Transverse colon (tissue), 4 donors: ENCODE data around the gene PEX11A. TPM values are rescaled to one million over a fixed set of nuclear protein-coding genes. Genes with fewer than 3 reads are reported as not detected.

Source experiments
- DNase-seq: peaks from one replicate; pipeline ENCODE4 v3.0.0-alpha.2; 2019
- H3K27ac ChIP-seq, 4 donors: fragments of 200-600 bp; sonication (generic); 2 replicates each; pipeline ENCODE4 v1.5.1; 2016 to 2018; ENCODE audit warnings: inconsistent platforms in 4 of 4
- H3K27me3 ChIP-seq: fragments of 200-600 bp; sonication (generic); 2 replicates; pipeline ENCODE4 v1.5.1; 2017; ENCODE audit warnings: inconsistent platforms
- H3K36me3 ChIP-seq, 4 donors: fragments of 200-600 bp; sonication (generic); 2 replicates each; pipeline ENCODE4 v1.5.1; 2017 to 2019; ENCODE audit warnings: inconsistent platforms in 4 of 4
- H3K4me1 ChIP-seq, 4 donors: fragments of 200-600 bp; sonication (generic); 2 replicates each; pipeline ENCODE4 v1.5.1; 2017 to 2020; ENCODE audit warnings: inconsistent platforms in 4 of 4
- H3K4me3 ChIP-seq, 4 donors: fragments of 200-600 bp; sonication (generic); 1 replicate in 1 of 4; 2 replicates in 3 of 4; pipeline versions ENCODE4 v1.5.1 to v1.6.1; 2017 to 2019; ENCODE audit warnings: inconsistent platforms in 4 of 4
- H3K9me3 ChIP-seq, 2 donors: fragments of 200-600 bp; sonication (generic); 2 replicates each; pipeline ENCODE4 v1.5.1; 2017 to 2019; ENCODE audit warnings: inconsistent platforms in 2 of 2
- EP300 ChIP-seq: sonication (generic); formaldehyde crosslinking; IDR thresholded peaks from one replicate; pipeline ENCODE4 v1.6.1; 2017; ENCODE audit warnings: antibody characterized with exemption, low read depth
- POLR2A ChIP-seq: fragments of 450-650 bp; IDR thresholded peaks from one replicate; pipeline ENCODE4 v1.6.1; 2016; ENCODE audit warnings: antibody characterized with exemption, mild to moderate bottlenecking, moderate library complexity
- POLR2AphosphoS5 ChIP-seq, 3 donors: sonication (generic); formaldehyde crosslinking; IDR thresholded peaks; one replicate each; pipeline ENCODE4 v1.6.1; 2016; ENCODE audit warnings: antibody characterized with exemption in 3 of 3
- WGBS, 2 donors: methylation state at CpG; one replicate each; pipeline ENCODE4 v1.1.5; 2018; ENCODE audit warnings: low coverage in 1 of 2; 5-methylcytosine and 5-hydroxymethylcytosine counted together
- in situ Hi-C, 4 donors: fragments of 200-750 bp; cut with MboI; loops; one replicate each; pipeline versions ENCODE4 v1.15.0 to v1.15.1; 2017; ENCODE audit warnings: low sequenced_read_pairs in 3 of 4, low pct_ligation_motif_present in 1 of 4, low pct_unique_long_range_greater_than_20kb in 1 of 4
- intact Hi-C: fragments of 100-400 bp; cut with DNase I; formaldehyde crosslinking; loops from one replicate; pipeline ENCODE4 v1.15.1; 2023; ENCODE audit warnings: low total_unique reads
- total RNA-seq, 4 donors: library from RNA; depleted of rRNA; stranded (reverse); fragments of >200 nt; gene quantifications; one replicate each; pipeline ENCODE4 v1.1.0, GENCODE V29; 2016
- TF ChIP-seq, protein P1 (sequence below), 5 experiments: fragments of 200-600 bp in 3 of 5; fragments of 450-650 bp in 2 of 5; sonication (generic) in 3 of 5; IDR thresholded peaks; 1 replicate in 2 of 5; 2 replicates in 3 of 5; pipeline ENCODE4 v1.5.1; 2016 to 2017; ENCODE audit warnings: antibody characterized with exemption in 5 of 5, inconsistent platforms in 3 of 5, mild to moderate bottlenecking in 2 of 5, moderate library complexity in 1 of 5

Gene PEX11A
- total RNA-seq, 4 donors from 2014 or later = 6.8 to 113 (median 40.6) TPM

DNA sequence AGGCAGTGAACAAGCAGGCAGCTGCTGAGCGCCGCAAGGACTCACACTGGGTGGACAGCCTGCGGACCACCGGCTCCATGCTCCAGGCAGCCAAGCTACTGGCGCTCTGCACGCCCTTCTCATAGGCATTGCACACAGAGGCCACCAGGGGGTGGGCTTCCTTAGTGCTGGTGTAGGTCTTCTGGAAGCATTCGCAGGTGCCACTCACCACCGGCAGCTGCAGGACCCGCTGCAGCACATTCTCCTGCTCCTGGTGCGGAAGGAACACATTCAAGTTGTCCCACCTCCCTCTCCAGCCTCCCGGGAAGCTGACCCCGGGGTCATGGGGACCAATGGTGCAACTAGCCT lies 17.4 kb downstream of the PEX11A start:
- H3K27ac ChIP-seq = no peak overlapping the region
- no peaks in the 10 kb centered on the region for H3K9me3 ChIP-seq
- no peak for DNase-seq
- TF ChIP-seq POLR2AphosphoS5 (IDR thresholded peaks at IDR 0.05) = no peak
- TF ChIP-seq EP300 = no peak
- no peak for TF ChIP-seq POLR2A
- TF ChIP-seq, protein P1, sequence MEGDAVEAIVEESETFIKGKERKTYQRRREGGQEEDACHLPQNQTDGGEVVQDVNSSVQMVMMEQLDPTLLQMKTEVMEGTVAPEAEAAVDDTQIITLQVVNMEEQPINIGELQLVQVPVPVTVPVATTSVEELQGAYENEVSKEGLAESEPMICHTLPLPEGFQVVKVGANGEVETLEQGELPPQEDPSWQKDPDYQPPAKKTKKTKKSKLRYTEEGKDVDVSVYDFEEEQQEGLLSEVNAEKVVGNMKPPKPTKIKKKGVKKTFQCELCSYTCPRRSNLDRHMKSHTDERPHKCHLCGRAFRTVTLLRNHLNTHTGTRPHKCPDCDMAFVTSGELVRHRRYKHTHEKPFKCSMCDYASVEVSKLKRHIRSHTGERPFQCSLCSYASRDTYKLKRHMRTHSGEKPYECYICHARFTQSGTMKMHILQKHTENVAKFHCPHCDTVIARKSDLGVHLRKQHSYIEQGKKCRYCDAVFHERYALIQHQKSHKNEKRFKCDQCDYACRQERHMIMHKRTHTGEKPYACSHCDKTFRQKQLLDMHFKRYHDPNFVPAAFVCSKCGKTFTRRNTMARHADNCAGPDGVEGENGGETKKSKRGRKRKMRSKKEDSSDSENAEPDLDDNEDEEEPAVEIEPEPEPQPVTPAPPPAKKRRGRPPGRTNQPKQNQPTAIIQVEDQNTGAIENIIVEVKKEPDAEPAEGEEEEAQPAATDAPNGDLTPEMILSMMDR (IDR thresholded peaks at IDR 0.05) = peak in 3 of 5 experiments; percentile 26 to 29 (median 29)
- H3K4me1 ChIP-seq = no peaks in the 10 kb centered on the region
- no peaks in the 10 kb centered on the region for H3K27me3 ChIP-seq
- intact Hi-C loops (no loop called here), in situ Hi-C loops (no loop called here)
- 72 to 82% methylated on average over 2 to 12 of the region's 12 CpGs for WGBS, 2 donors
- no peak overlapping the region for H3K4me3 ChIP-seq
- H3K36me3 ChIP-seq = no peaks in the 10 kb centered on the region

DNA sequence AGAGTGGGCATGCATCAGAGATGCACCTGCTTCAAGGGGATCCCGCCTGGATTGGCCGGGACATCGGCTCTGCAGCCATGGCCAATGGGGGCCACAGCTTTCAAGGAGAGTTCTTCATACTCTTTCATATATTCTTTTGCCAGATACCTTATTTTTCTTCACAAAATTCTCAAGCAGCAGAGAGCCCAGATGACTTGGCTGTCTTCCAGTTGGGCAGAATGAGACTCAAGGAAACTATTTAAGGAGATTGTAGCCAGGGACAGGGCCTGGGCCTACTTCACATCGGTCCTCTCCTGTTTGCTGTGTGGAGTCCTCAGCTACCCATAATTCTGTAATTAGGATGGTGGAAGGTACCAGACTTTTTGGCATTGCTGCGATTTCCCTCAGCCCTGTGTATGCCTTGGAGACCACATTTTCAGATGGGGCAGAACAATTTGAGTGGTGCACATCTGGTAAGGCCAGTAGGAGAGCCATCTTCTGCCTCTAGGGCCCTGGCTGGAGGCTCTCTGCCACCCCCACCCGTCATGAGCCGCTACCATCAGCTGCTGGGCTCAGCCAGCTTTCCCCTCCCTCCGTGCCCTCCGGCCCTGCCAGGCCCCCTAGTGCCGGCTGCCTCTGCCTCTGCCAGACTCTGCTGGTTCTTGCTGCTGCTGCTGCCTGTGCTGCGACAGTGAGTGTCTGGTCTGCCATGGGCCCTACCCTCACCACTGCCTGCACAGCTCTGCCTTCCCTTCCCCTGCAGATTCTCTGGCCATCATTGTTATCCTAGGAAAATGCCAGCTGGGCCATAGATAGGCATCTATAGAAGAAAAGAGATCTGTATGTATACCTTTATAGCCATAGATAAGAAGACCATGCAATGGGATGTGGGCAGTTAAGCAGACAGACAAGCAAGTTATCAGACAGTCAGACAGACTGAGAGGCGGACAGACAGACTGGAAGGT lies 18.1 kb downstream of the PEX11A start:
- in situ Hi-C loops (no loop called here), intact Hi-C loops (no loop called here)
- DNase-seq = no peak
- TF ChIP-seq, protein P1 (IDR thresholded peaks at IDR 0.05) = no peak
- TF ChIP-seq POLR2A = no peak
- TF ChIP-seq EP300 = no peak
- no peak for TF ChIP-seq POLR2AphosphoS5 (IDR thresholded peaks at IDR 0.05)
- Histone ChIP-seq H3K9me3 (no peaks in the 10 kb centered on the region), H3K4me3 (no peak overlapping the region), H3K36me3 (no peaks in the 10 kb centered on the region), H3K27ac (no peak overlapping the region), H3K27me3 (no peaks in the 10 kb centered on the region), H3K4me1 (no peaks in the 10 kb centered on the region)
- WGBS, 2 donors = 92% methylated on average over 3 to 11 of the region's 12 CpGs

DNA sequence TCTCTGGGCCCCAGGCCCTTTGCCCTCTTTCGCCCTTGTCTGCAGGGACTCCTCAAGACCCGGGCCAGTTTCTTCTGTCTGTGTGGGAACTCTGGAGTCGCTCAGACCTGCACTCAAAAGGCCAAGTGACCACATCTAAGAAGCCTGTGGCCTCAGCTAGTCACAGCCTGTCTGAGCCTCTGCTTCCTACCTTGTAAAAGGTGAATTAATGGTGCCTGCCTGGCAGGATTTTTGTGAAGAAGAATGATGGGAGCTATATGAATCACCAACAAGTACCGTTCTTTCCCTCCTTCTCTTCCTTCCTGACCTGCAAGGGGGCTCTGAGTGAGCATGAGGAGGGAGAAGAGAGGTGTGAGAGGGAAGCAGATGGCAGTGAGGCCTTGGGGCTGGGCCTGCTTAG lies 18.9 kb downstream of the PEX11A start:
- TF ChIP-seq POLR2AphosphoS5 (IDR thresholded peaks at IDR 0.05) (no peak), EP300 (no peak), POLR2A (no peak)
- TF ChIP-seq, protein P1 (IDR thresholded peaks at IDR 0.05) = no peak
- Histone ChIP-seq H3K4me1 (no peaks in the 10 kb centered on the region), H3K27ac (no peak overlapping the region), H3K9me3 (no peaks in the 10 kb centered on the region), H3K36me3 (no peaks in the 10 kb centered on the region), H3K27me3 (no peaks in the 10 kb centered on the region), H3K4me3 (no peak overlapping the region)
- no peak for DNase-seq
- in situ Hi-C loops = no loop called here
- WGBS, 2 donors = 57 to 83% methylated on average over 2 to 4 of the region's 4 CpGs
- intact Hi-C loops = no loop called here

DNA sequence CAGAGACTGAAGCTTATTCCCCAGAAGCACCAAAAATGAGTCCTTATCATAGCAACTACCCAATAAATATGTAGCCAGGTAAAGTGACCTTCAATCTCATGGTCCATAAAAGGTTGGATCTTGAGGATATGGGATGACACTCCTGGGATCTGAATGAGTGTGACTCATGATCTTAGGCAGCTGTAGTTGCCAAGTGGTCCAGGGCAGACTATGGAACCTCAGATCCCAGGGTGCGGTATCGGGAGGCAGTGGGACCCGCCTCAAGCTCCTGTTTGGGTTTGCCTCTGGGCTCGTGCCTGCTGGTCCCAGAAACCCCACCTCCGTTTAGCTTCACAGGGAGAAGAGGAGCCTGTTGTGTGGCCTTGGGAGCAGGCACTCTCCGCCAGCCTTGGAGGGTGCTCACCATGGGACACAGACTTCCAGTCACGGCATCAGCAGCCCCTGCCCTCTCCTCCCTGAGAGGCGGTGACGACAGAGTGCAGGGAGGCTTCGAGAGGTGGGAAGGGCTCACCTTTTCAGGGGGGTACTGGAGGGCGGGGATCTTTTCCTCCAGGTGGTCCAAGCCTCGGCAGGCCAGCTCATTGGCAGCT lies 19.5 kb downstream of the PEX11A start:
- Histone ChIP-seq H3K27me3 (no peaks in the 10 kb centered on the region), H3K4me3 (no peak overlapping the region), H3K4me1 (peaks cover 0 to 1% (median 0%) of the 10 kb centered on the region in 4 donors), H3K27ac (no peak overlapping the region), H3K9me3 (no peaks in the 10 kb centered on the region), H3K36me3 (no peaks in the 10 kb centered on the region)
- DNase-seq = no peak
- intact Hi-C loops (no loop called here), in situ Hi-C loops (no loop called here)
- 84 to 93% methylated on average over 3 to 12 of the region's 12 CpGs for WGBS, 2 donors
- TF ChIP-seq POLR2AphosphoS5 (IDR thresholded peaks at IDR 0.05) (no peak), POLR2A (no peak), EP300 (no peak)
- TF ChIP-seq, protein P1 (IDR thresholded peaks at IDR 0.05) = no peak
